ENCODE results near the gene FNDC1. TPM values are rescaled to one million over a fixed set of nuclear protein-coding genes. Genes with fewer than 3 reads are reported as not detected.

The FNDC1 gene
- total RNA-seq, 1 donor from 2014 or later, result 6.3 TPM

- Histone ChIP-seq H2AFZ (ENCODE audit: low read depth, low read length) (no peak overlapping the region), H3K4me3 (ENCODE audit: insufficient read depth, low read depth, low read length) (no peak overlapping the region), H3K27ac (ENCODE audit: low read depth, low read length) (no peak overlapping the region), H3K79me2 (ENCODE audit: insufficient read depth, low read length) (no peaks in the 10 kb centered on the region), H3K4me1 (ENCODE audit: insufficient read depth, low read length) (no peaks in the 10 kb centered on the region), H3K9ac (ENCODE audit: low read length) (no peak overlapping the region), H3K4me2 (ENCODE audit: low read length) (no peak overlapping the region), H3K36me3 (ENCODE audit: insufficient read depth, low read length) (no peaks in the 10 kb centered on the region), H4K20me1 (ENCODE audit: insufficient read depth, low read length) (no peaks in the 10 kb centered on the region), H3K27me3 (ENCODE audit: insufficient read depth, low read length) (no peaks in the 10 kb centered on the region), H3K9me3 (ENCODE audit: insufficient read depth, low read depth, low read length) (peaks cover 4% of the 10 kb centered on the region)
- H3K4me1 Mint-ChIP-seq (ENCODE audit: low read depth, unreplicated experiment), result no peaks in the 10 kb centered on the region
- no peak for FAIRE-seq
- peaks cover 12% of the 10 kb centered on the region for H3K27me3 Mint-ChIP-seq (ENCODE audit: low read depth, unreplicated experiment)
- TF ChIP-seq CTCF (IDR thresholded peaks at IDR 0.05; ENCODE audit: insufficient read depth, low read depth, low read length), result no peak
- TF ChIP-seq EZH2 (IDR thresholded peaks at IDR 0.05; ENCODE audit: insufficient read depth, low read length), result no peak
- H3K27ac Mint-ChIP-seq (ENCODE audit: unreplicated experiment), result no peak overlapping the region
- H3K36me3 Mint-ChIP-seq (ENCODE audit: low read depth, unreplicated experiment), result no peaks in the 10 kb centered on the region
- no peak for DNase-seq (ENCODE audit: low read depth)
- H3K4me3 Mint-ChIP-seq (ENCODE audit: unreplicated experiment), result no peak overlapping the region
- H3K9me3 Mint-ChIP-seq (ENCODE audit: unreplicated experiment), result peaks cover 5% of the 10 kb centered on the region
Measured at GRCh38 chr6:159298840-159299239, 129.6 kb downstream of the FNDC1 start.

- peaks cover 15% of the 10 kb centered on the region for H3K27me3 Mint-ChIP-seq (ENCODE audit: low read depth, unreplicated experiment)
- no peak for TF ChIP-seq EZH2 (IDR thresholded peaks at IDR 0.05; ENCODE audit: insufficient read depth, low read length)
- TF ChIP-seq CTCF (IDR thresholded peaks at IDR 0.05; ENCODE audit: insufficient read depth, low read depth, low read length), result no peak
- DNase-seq (ENCODE audit: low read depth) (no peak), FAIRE-seq (no peak)
- Histone ChIP-seq H4K20me1 (ENCODE audit: insufficient read depth, low read length) (no peaks in the 10 kb centered on the region), H3K4me1 (ENCODE audit: insufficient read depth, low read length) (no peaks in the 10 kb centered on the region), H3K9ac (ENCODE audit: low read length) (no peak overlapping the region), H3K4me3 (ENCODE audit: insufficient read depth, low read depth, low read length) (no peak overlapping the region), H3K27me3 (ENCODE audit: insufficient read depth, low read length) (no peaks in the 10 kb centered on the region), H3K79me2 (ENCODE audit: insufficient read depth, low read length) (no peaks in the 10 kb centered on the region), H3K27ac (ENCODE audit: low read depth, low read length) (no peak overlapping the region), H3K36me3 (ENCODE audit: insufficient read depth, low read length) (no peaks in the 10 kb centered on the region), H2AFZ (ENCODE audit: low read depth, low read length) (no peak overlapping the region), H3K4me2 (ENCODE audit: low read length) (no peak overlapping the region), H3K9me3 (ENCODE audit: insufficient read depth, low read depth, low read length) (peaks cover 4% of the 10 kb centered on the region)
- H3K27ac Mint-ChIP-seq (ENCODE audit: unreplicated experiment), result no peak overlapping the region
- H3K36me3 Mint-ChIP-seq (ENCODE audit: low read depth, unreplicated experiment), result no peaks in the 10 kb centered on the region
- H3K9me3 Mint-ChIP-seq (ENCODE audit: unreplicated experiment), result peaks cover 5% of the 10 kb centered on the region
- H3K4me1 Mint-ChIP-seq (ENCODE audit: low read depth, unreplicated experiment), result no peaks in the 10 kb centered on the region
- no peak overlapping the region for H3K4me3 Mint-ChIP-seq (ENCODE audit: unreplicated experiment)
Measured at GRCh38 chr6:159299566-159299965, 130.4 kb downstream of the FNDC1 start.

- Mint-ChIP-seq H3K27ac (ENCODE audit: unreplicated experiment) (no peak overlapping the region), H3K36me3 (ENCODE audit: low read depth, unreplicated experiment) (no peaks in the 10 kb centered on the region), H3K9me3 (ENCODE audit: unreplicated experiment) (peaks cover 5% of the 10 kb centered on the region), H3K4me3 (ENCODE audit: unreplicated experiment) (no peak overlapping the region), H3K4me1 (ENCODE audit: low read depth, unreplicated experiment) (no peaks in the 10 kb centered on the region), H3K27me3 (ENCODE audit: low read depth, unreplicated experiment) (peaks cover 9% of the 10 kb centered on the region)
- Histone ChIP-seq H2AFZ (ENCODE audit: low read depth, low read length) (no peak overlapping the region), H3K4me3 (ENCODE audit: insufficient read depth, low read depth, low read length) (no peak overlapping the region), H3K4me1 (ENCODE audit: insufficient read depth, low read length) (no peaks in the 10 kb centered on the region), H3K4me2 (ENCODE audit: low read length) (no peak overlapping the region), H4K20me1 (ENCODE audit: insufficient read depth, low read length) (no peaks in the 10 kb centered on the region), H3K36me3 (ENCODE audit: insufficient read depth, low read length) (no peaks in the 10 kb centered on the region), H3K9me3 (ENCODE audit: insufficient read depth, low read depth, low read length) (peaks cover 4% of the 10 kb centered on the region), H3K79me2 (ENCODE audit: insufficient read depth, low read length) (no peaks in the 10 kb centered on the region), H3K27me3 (ENCODE audit: insufficient read depth, low read length) (no peaks in the 10 kb centered on the region), H3K9ac (ENCODE audit: low read length) (no peak overlapping the region), H3K27ac (ENCODE audit: low read depth, low read length) (no peak overlapping the region)
- DNase-seq (ENCODE audit: low read depth) (no peak), FAIRE-seq (no peak)
- TF ChIP-seq CTCF (IDR thresholded peaks at IDR 0.05; ENCODE audit: insufficient read depth, low read depth, low read length), result no peak
- TF ChIP-seq EZH2 (IDR thresholded peaks at IDR 0.05; ENCODE audit: insufficient read depth, low read length), result no peak
Measured at GRCh38 chr6:159301277-159301676, 132.1 kb downstream of the FNDC1 start.
